Hepatocyte (in vitro differentiated cells): Measurements from ENCODE around the gene TRIP12. TPM values are rescaled to one million over a fixed set of nuclear protein-coding genes. Genes with fewer than 3 reads are reported as not detected.

Experiments used
- DNase-seq: peaks from one replicate; pipeline ENCODE4 v3.0.0-alpha.2; 2016; ENCODE audit warnings: low spot score
- H2AFZ ChIP-seq: fragments of 200-600 bp; sonication (generic); 2 replicates; pipeline ENCODE4 v1.6.0; 2016; ENCODE audit warnings: antibody characterized with exemption, mild to moderate bottlenecking
- H3K27ac ChIP-seq: fragments of 200-600 bp; sonication (generic); 2 replicates; pipeline ENCODE4 v1.5.1; 2016; ENCODE audit warnings: mild to moderate bottlenecking
- H3K27me3 ChIP-seq: fragments of 200-600 bp; sonication (generic); 2 replicates; pipeline ENCODE4 v1.6.1; 2016
- H3K36me3 ChIP-seq: fragments of 200-600 bp; sonication (generic); replicated peaks from 2 replicates; pipeline ENCODE4 v1.5.1; 2016; ENCODE audit warnings: low read depth; ENCODE audit not compliant: insufficient read depth
- H3K4me1 ChIP-seq: fragments of 200-600 bp; sonication (generic); 2 replicates; pipeline ENCODE4 v1.5.1; 2016; ENCODE audit warnings: mild to moderate bottlenecking, moderate library complexity; ENCODE audit not compliant: insufficient read depth
- H3K4me2 ChIP-seq: fragments of 200-600 bp; sonication (generic); 2 replicates; pipeline ENCODE4 v1.6.0; 2016
- H3K4me3 ChIP-seq: fragments of 200-600 bp; sonication (generic); 2 replicates; pipeline ENCODE4 v1.5.1; 2016; ENCODE audit warnings: mild to moderate bottlenecking
- H3K79me2 ChIP-seq: fragments of 200-600 bp; sonication (generic); 2 replicates; pipeline ENCODE4 v1.6.0; 2017; ENCODE audit warnings: mild to moderate bottlenecking
- H3K9me2 ChIP-seq: fragments of 200-600 bp; sonication (generic); replicated peaks from 2 replicates; pipeline ENCODE4 v1.6.0; 2017; ENCODE audit warnings: mild to moderate bottlenecking; ENCODE audit not compliant: insufficient read depth
- H3K9me3 ChIP-seq: fragments of 200-600 bp; sonication (generic); 2 replicates; pipeline ENCODE4 v1.5.1; 2016; ENCODE audit warnings: low read depth, mild to moderate bottlenecking
- H4K20me1 ChIP-seq: fragments of 200-600 bp; sonication (generic); 2 replicates; pipeline ENCODE4 v1.6.0; 2016; ENCODE audit warnings: mild to moderate bottlenecking; ENCODE audit not compliant: insufficient read depth, poor library complexity, severe bottlenecking
- CTCF ChIP-seq: fragments of 200-600 bp; sonication (generic); IDR thresholded peaks from 2 replicates; pipeline ENCODE4 v1.5.1; 2016; ENCODE audit warnings: antibody characterized with exemption, mild to moderate bottlenecking; ENCODE audit not compliant: poor library complexity
- EZH2 ChIP-seq: fragments of 200-600 bp; sonication (generic); IDR thresholded peaks from 2 replicates; pipeline ENCODE4 v1.6.1; 2016; ENCODE audit warnings: antibody characterized with exemption, mild to moderate bottlenecking, borderline replicate concordance
- EZH2phosphoT487 ChIP-seq: fragments of 200-600 bp; sonication (generic); IDR thresholded peaks from one replicate; pipeline ENCODE4 v1.6.1; 2018; ENCODE audit warnings: antibody characterized with exemption, mild to moderate bottlenecking, low read depth, moderate library complexity; ENCODE audit not compliant: unreplicated experiment, severe bottlenecking
- WGBS: methylation state at CpG from one replicate; pipeline ENCODE4 v1.1.6; 2016; ENCODE audit warnings: low lambda C conversion rate; ENCODE audit errors: missing lambda C conversion rate; 5-methylcytosine and 5-hydroxymethylcytosine counted together
- polyA plus RNA-seq: library from polyadenylated mRNA; unstranded; fragments of >200 nt; fragmentation: Nextera tagmentation; extraction: Ambion mirVana; gene quantifications from 2 replicates; pipeline ENCODE4 v1.2.1, GENCODE V29; 2016
- total RNA-seq: library from RNA; depleted of rRNA; stranded (reverse); fragments of >200 nt; gene quantifications from 2 replicates; pipeline ENCODE4 v1.2.3, GENCODE V29; 2014

TRIP12 gene
- total and polyA plus RNA-seq, 2 experiments from 2014 or later, result 40.7 to 136 TPM

DNA sequence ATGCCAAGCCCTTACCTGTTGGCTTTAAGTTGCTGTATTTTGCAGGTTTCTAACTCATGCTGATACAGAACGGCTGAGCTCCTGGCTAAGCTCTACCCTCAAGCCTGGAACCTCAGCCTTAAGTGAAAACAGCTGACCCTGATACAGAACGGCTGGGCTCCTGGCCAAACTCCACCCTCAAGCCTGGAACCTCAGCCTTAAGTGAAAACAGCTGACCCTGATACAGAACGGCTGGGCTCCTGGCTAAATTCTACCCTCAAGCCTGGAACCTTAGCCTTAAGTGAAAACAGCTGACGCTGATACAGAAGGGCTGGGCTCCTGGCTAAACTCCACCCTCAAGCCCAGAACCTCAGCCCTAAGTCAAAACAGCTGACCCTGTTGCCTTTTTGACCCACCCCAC is 189.9 kb downstream of the TRIP12 start:
- Histone ChIP-seq H3K27me3 (no peaks in the 10 kb centered on the region), H3K79me2 (no peaks in the 10 kb centered on the region), H3K36me3 (no peaks in the 10 kb centered on the region), H3K4me1 (no peaks in the 10 kb centered on the region), H3K4me3 (no peak overlapping the region), H3K9me3 (no peaks in the 10 kb centered on the region), H4K20me1 (no peaks in the 10 kb centered on the region), H3K9me2 (no peaks in the 10 kb centered on the region), H3K27ac (no peak overlapping the region), H2AFZ (no peak overlapping the region), H3K4me2 (no peak overlapping the region)
- TF ChIP-seq EZH2phosphoT487 (no peak), CTCF (no peak), EZH2 (no peak)
- 58% methylated on average over 4 of the region's 4 CpGs for WGBS
- no peak for DNase-seq

- WGBS, result 94% methylated on average over 5 of the region's 5 CpGs
- no peak for DNase-seq
- Histone ChIP-seq H3K9me3 (no peaks in the 10 kb centered on the region), H3K27me3 (no peaks in the 10 kb centered on the region), H3K27ac (no peak overlapping the region), H3K4me3 (no peak overlapping the region), H3K9me2 (no peaks in the 10 kb centered on the region), H2AFZ (no peak overlapping the region), H3K4me2 (no peak overlapping the region), H4K20me1 (no peaks in the 10 kb centered on the region), H3K36me3 (no peaks in the 10 kb centered on the region), H3K79me2 (no peaks in the 10 kb centered on the region), H3K4me1 (no peaks in the 10 kb centered on the region)
- TF ChIP-seq CTCF, result no peak
- TF ChIP-seq EZH2phosphoT487, result no peak
- no peak for TF ChIP-seq EZH2
Observed at GRCh38 chr2:229731363-229731762, 190.4 kb downstream of the TRIP12 start.

GRCh38 chr2:229728370-229728769 is 193.4 kb downstream of the TRIP12 start:
- DNase-seq, result no peak
- no peaks in the 10 kb centered on the region for H3K36me3 ChIP-seq
- no peak overlapping the region for H3K27ac ChIP-seq
- H3K9me2 ChIP-seq, result no peaks in the 10 kb centered on the region
- no peaks in the 10 kb centered on the region for H3K9me3 ChIP-seq
- TF ChIP-seq EZH2 (no peak), CTCF (no peak), EZH2phosphoT487 (no peak)
- H3K79me2 ChIP-seq, result no peaks in the 10 kb centered on the region
- H2AFZ ChIP-seq, result no peak overlapping the region
- H3K4me1 ChIP-seq, result no peaks in the 10 kb centered on the region
- H4K20me1 ChIP-seq, result no peaks in the 10 kb centered on the region
- no peaks in the 10 kb centered on the region for H3K27me3 ChIP-seq
- H3K4me2 ChIP-seq, result no peak overlapping the region
- no peak overlapping the region for H3K4me3 ChIP-seq

DNA sequence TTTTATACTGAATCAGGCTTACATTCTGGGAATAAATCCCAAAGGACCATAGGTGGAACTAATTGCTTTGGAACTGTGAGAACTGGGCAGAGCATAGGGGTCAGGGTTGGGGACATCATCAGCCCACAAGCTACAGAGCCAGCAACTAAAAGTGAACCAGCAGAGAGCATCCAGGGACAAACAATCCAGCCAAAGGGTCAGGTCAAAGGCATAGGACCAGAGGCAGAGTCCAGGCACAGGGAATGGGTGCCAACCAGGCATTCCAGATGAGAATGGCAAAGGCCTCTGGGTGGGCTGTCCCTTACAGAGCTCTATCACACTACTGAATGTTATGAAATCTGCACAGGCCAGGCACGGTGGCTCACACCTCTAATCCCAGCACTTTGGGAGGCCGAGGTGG is 195.2 kb downstream of the TRIP12 start:
- Histone ChIP-seq H3K9me2 (no peaks in the 10 kb centered on the region), H3K4me3 (no peak overlapping the region), H3K27ac (no peak overlapping the region), H2AFZ (no peak overlapping the region), H3K79me2 (no peaks in the 10 kb centered on the region), H3K4me1 (no peaks in the 10 kb centered on the region), H4K20me1 (no peaks in the 10 kb centered on the region), H3K36me3 (no peaks in the 10 kb centered on the region), H3K4me2 (no peak overlapping the region), H3K9me3 (no peaks in the 10 kb centered on the region), H3K27me3 (no peaks in the 10 kb centered on the region)
- no peak for DNase-seq
- TF ChIP-seq CTCF, result no peak
- no peak for TF ChIP-seq EZH2phosphoT487
- TF ChIP-seq EZH2, result no peak
- 88% methylated on average over 2 of the region's 2 CpGs for WGBS
